Tibial nerve (tissue), 4 donors: ENCODE measurements around the gene POLR1G. TPM values are rescaled to one million over a fixed set of nuclear protein-coding genes. Genes with fewer than 3 reads are reported as not detected.

ENCODE experiments used
- DNase-seq, 2 donors: peaks; one replicate each; pipeline ENCODE4 v3.0.0-alpha.2; 2019; ENCODE audit warnings: low spot score in 2 of 2
- H3K27ac ChIP-seq, 4 donors: fragments of 200-600 bp; sonication (generic) in 3 of 4; one replicate each; pipeline ENCODE4 v1.5.1; 2017 to 2019; ENCODE audit warnings: mild to moderate bottlenecking in 1 of 4
- H3K27me3 ChIP-seq, 2 donors: fragments of 200-600 bp; sonication (generic) in 1 of 2; one replicate each; pipeline versions ENCODE4 v1.5.1 to v1.6.0; 2017 to 2019
- H3K36me3 ChIP-seq, 3 donors: fragments of 200-600 bp; sonication (generic); one replicate each; pipeline ENCODE4 v1.5.1; 2018 to 2019
- H3K4me1 ChIP-seq, 4 donors: fragments of 200-600 bp; sonication (generic) in 3 of 4; one replicate each; pipeline ENCODE4 v1.5.1; 2017 to 2019
- H3K4me3 ChIP-seq, 4 donors: fragments of 200-600 bp; sonication (generic) in 3 of 4; one replicate each; pipeline ENCODE4 v1.5.1; 2017 to 2019; ENCODE audit warnings: mild to moderate bottlenecking in 1 of 4, moderate library complexity in 1 of 4
- H3K9me3 ChIP-seq, 4 donors: fragments of 200-600 bp; sonication (generic) in 3 of 4; one replicate each; pipeline ENCODE4 v1.5.1; 2017 to 2019
- EP300 ChIP-seq, 2 donors: sonication (generic); formaldehyde crosslinking; IDR thresholded peaks; one replicate each; pipeline ENCODE4 v1.6.1; 2017; ENCODE audit warnings: antibody characterized with exemption in 2 of 2, mild to moderate bottlenecking in 1 of 2
- POLR2A ChIP-seq, 2 donors: fragments of 450-650 bp; IDR thresholded peaks; one replicate each; pipeline ENCODE4 v1.6.1; 2017; ENCODE audit warnings: antibody characterized with exemption in 2 of 2, mild to moderate bottlenecking in 2 of 2, moderate library complexity in 2 of 2
- WGBS, 2 donors: methylation state at CpG; one replicate each; pipeline ENCODE4 v1.1.5; 2018; 5-methylcytosine and 5-hydroxymethylcytosine counted together
- total RNA-seq, 4 donors: library from RNA; depleted of rRNA; stranded (reverse); fragments of >200 nt; gene quantifications; one replicate each; pipeline ENCODE4 v1.1.0, GENCODE V29; 2016
- TF ChIP-seq, protein P1 (sequence below), 5 experiments: fragments of 200-600 bp in 3 of 5; fragments of 450-650 bp in 2 of 5; sonication (generic) in 3 of 5; IDR thresholded peaks; one replicate each; pipeline ENCODE4 v1.5.1; 2016 to 2019; ENCODE audit warnings: antibody characterized with exemption in 5 of 5, mild to moderate bottlenecking in 3 of 5, moderate library complexity in 2 of 5

POLR1G gene
- total RNA-seq, 4 donors from 2014 or later, result 2.2 to 10.8 (median 6.2) TPM

DNA sequence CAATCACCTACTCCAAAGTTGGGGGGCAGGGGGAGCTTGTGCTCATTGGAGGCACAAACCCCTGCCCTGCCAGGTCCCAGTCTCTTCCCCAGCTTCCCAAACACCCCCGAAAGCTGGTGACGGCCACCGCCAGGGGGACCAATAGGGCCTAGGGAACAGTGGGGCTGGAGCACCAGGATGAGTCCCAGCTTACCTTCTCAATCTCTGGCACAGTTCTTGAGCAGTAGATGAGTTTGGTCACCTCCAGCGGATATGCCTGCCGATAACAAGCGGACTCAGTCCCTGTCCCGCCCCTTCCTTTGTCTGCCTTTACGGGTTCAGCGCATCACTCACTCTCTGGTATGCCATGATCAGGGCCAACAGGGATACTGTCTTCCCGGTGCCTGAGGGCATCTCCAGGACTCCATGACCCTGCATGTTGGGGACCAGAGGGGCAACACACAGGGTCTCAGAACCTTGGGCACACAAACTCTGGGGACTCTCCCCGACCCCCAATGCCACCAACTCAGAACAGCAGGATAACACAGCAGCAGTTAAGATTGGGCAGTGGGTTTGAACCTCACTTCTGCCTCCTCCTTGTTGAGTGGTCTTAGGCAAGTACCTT lies 37.6 kb upstream of the POLR1G start:
- Histone ChIP-seq H3K4me3 (no peak overlapping the region), H3K27me3 (no peaks in the 10 kb centered on the region), H3K9me3 (no peaks in the 10 kb centered on the region), H3K27ac (no peak overlapping the region), H3K4me1 (peaks cover 0 to 19% (median 0%) of the 10 kb centered on the region in 4 donors), H3K36me3 (peaks cover 0 to 29% (median 2%) of the 10 kb centered on the region in 3 donors)
- 87 to 90% methylated on average over 11 of the region's 11 CpGs for WGBS, 2 donors
- TF ChIP-seq EP300 (IDR thresholded peaks at IDR 0.05) (no peak), POLR2A (IDR thresholded peaks at IDR 0.05) (no peak)
- TF ChIP-seq, protein P1, sequence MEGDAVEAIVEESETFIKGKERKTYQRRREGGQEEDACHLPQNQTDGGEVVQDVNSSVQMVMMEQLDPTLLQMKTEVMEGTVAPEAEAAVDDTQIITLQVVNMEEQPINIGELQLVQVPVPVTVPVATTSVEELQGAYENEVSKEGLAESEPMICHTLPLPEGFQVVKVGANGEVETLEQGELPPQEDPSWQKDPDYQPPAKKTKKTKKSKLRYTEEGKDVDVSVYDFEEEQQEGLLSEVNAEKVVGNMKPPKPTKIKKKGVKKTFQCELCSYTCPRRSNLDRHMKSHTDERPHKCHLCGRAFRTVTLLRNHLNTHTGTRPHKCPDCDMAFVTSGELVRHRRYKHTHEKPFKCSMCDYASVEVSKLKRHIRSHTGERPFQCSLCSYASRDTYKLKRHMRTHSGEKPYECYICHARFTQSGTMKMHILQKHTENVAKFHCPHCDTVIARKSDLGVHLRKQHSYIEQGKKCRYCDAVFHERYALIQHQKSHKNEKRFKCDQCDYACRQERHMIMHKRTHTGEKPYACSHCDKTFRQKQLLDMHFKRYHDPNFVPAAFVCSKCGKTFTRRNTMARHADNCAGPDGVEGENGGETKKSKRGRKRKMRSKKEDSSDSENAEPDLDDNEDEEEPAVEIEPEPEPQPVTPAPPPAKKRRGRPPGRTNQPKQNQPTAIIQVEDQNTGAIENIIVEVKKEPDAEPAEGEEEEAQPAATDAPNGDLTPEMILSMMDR (IDR thresholded peaks at IDR 0.05), result no peak
- DNase-seq, result no peak

DNA sequence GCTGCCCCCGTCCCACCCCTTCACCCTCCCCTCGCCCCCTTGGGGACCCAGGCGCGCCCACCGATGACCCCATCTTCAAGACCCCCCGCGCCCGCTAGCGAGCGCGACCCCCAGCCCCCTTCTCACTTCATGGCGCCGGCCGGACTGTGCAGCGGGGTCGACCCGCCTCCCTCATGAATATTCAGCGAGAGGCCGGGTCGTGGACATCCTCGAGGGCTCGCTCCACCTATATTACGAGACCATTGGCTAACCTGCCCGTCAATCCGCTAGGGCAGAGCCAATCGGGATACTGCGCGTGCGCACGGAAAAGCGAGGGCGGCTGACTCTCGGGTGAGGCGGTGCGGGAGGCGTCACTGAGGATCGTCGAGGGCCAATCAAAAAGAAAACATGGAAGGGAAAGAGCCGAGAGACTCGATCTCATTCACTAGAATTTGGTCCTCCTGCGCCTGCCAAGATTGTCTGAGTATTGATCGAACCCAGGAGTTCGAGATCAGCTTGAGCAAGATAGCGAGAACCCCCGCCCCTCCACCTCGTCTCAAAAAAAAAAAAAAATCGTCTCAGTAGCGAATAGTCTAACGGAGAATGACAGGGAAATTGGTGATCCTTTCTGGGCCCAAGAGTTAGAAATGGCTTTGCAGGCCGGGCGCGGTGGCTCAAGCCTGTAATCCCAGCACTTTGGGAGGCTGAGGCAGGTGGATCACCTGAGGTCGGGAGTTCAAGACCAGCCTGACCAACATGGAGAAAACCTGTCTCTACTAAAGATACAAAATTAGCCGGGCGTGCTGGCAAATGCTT lies 35.8 kb upstream of the POLR1G start, which contains the start of gene ERCC2:
Gene ERCC2, minus strand, starts transcription at position 164 of the 795 bp plus-strand sequence. Its CDS starts 33 bp downstream, at position 131.
- Histone ChIP-seq H3K27me3 (no peaks in the 10 kb centered on the region), H3K27ac (peak within 1 kb of the TSS; percentile 42 to 86 (median 81)), H3K4me1 (peaks cover 0 to 19% (median 0%) of the 10 kb centered on the region in 4 donors), H3K9me3 (no peaks in the 10 kb centered on the region), H3K36me3 (peaks cover 0 to 12% (median 0%) of the 10 kb centered on the region in 3 donors), H3K4me3 (peak within 1 kb of the TSS; percentile 48 to 93 (median 78))
- DNase-seq, result peak; percentile 99 to 100
- 5 to 6% methylated on average over 42 to 50 of the region's 55 CpGs for WGBS, 2 donors
- TF ChIP-seq POLR2A (IDR thresholded peaks at IDR 0.05) (peak in 1 of 2 donors; percentile 49), EP300 (IDR thresholded peaks at IDR 0.05) (peak; percentile 64 to 83)
- TF ChIP-seq, protein P1 (IDR thresholded peaks at IDR 0.05), result peak in 1 of 5 experiments; percentile 30

DNA sequence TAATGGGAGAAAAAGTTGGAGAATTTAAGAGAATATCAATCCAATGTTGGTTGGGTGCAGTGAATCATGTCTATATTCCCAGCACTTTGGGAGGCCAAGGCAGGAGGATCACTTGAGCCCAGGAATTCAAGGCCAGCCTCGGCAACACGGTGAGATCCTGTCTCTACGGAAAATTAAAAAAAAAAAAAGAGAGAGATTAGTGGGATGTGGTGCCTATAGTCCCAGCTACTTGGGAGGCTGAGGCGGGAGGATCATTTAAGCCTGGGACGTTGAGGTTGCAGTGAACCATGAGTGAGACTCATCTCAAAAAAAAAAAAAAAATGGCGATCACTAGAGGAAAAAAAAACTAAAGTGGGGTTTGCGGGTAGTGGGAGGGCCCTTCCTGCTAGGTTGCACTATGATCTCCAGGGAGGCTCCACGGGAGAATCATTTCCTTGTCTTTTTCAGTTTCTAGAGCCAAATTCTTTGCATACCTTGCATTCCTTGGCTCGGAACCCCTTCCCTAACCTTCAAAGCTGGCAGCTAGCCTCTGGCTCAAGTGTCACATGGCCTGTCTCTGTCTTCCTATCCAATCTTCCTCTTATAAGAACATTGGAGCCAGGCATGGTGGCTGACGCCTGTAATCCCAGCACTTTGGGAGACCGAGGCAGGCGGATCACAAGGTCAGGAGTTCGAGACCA lies 30.3 kb upstream of the POLR1G start:
- Histone ChIP-seq H3K27me3 (no peaks in the 10 kb centered on the region), H3K36me3 (no peaks in the 10 kb centered on the region), H3K4me3 (no peak overlapping the region), H3K9me3 (no peaks in the 10 kb centered on the region), H3K4me1 (peaks cover 0 to 6% (median 0%) of the 10 kb centered on the region in 4 donors), H3K27ac (no peak overlapping the region)
- DNase-seq, result peak in 1 of 2 donors; percentile 51
- TF ChIP-seq POLR2A (IDR thresholded peaks at IDR 0.05), result no peak
- TF ChIP-seq, protein P1 (IDR thresholded peaks at IDR 0.05), result no peak
- peak in 1 of 2 donors; percentile 51 for TF ChIP-seq EP300 (IDR thresholded peaks at IDR 0.05)
- WGBS, 2 donors, result 23 to 38% methylated on average over 13 of the region's 13 CpGs

DNA sequence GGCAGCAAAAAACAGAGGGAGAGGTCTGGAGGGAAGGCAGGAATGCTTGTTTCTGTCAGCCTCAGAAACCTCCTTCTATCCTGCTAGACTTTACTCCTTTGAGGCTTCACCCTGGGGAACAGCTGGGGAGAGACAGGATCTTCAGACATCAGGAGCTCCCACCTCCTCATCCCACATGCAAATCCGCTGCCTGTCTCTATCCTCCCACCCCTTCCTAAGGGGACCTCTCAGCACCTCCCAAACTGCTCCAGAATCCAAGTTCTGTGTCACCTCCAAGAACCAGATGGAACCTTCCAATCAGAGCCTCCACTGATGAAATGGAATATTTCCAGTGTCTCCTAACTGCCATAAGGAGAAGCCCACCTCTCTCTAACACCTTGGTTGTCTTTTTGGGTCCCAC lies 26.3 kb upstream of the POLR1G start:
- DNase-seq, result no peak
- Histone ChIP-seq H3K4me1 (peaks cover 0 to 6% (median 0%) of the 10 kb centered on the region in 4 donors), H3K9me3 (no peaks in the 10 kb centered on the region), H3K4me3 (no peak overlapping the region), H3K36me3 (no peaks in the 10 kb centered on the region), H3K27me3 (peaks cover 0 to 6% of the 10 kb centered on the region in 2 donors), H3K27ac (no peak overlapping the region)
- no peak for TF ChIP-seq POLR2A (IDR thresholded peaks at IDR 0.05)
- TF ChIP-seq, protein P1 (IDR thresholded peaks at IDR 0.05), result no peak
- 68 to 92% methylated on average over 1 of the region's 1 CpG for WGBS, 2 donors
